Stimulated activated CD4-positive, alpha-beta T cell treated with anti-CD3 and anti-CD28 coated beads, Interleukin-12 subunit alpha, Interleukin-12 subunit beta, amount 100 ng/mL, for 24 hours (primary cell): ENCODE data around the gene PPP1R8.
"Not testable (repeated sequence)": the region's sequence is repeated elsewhere in the genome, so short reads cannot be mapped to it uniquely, and the experiment has no call there.

Experiments
- DNase-seq, 2 experiments: peaks; one replicate each; pipeline ENCODE4 v3.0.0-alpha.2; 2020; ENCODE audit warnings: low read depth in 2 of 2

Gene PPP1R8

GRCh38 chr1:27830621-27831440 is at the start of gene PPP1R8:
PPP1R8 (plus strand) TSS chr1:27830782; CDS start chr1:27830836, 54 bp downstream.
- DNase-seq, result peak; percentile 83 to 90

DNA sequence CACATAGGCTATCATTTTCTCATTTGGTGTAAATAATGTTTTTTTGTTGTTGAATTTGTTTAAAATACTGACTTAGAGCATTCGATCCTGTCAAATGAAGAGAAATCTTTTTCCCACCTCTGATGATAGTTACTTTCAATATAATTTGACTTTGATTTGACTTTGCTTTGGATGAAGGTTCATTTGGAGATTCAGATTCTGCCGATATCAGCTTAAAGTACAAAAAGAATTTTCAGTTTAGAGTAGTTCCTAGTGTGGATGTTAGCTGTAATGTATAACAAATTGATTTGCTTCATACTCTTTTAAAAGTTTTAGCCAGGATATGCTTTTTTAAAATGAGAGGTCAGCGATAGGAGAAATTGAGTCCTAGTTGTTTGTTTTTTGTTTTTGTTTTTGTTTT is 47.6 kb upstream of the PPP1R8 start:
- DNase-seq, result no peak

- no peak for DNase-seq
Measured at GRCh38 chr1:27784700-27785099, 45.9 kb upstream of the PPP1R8 start.

DNA sequence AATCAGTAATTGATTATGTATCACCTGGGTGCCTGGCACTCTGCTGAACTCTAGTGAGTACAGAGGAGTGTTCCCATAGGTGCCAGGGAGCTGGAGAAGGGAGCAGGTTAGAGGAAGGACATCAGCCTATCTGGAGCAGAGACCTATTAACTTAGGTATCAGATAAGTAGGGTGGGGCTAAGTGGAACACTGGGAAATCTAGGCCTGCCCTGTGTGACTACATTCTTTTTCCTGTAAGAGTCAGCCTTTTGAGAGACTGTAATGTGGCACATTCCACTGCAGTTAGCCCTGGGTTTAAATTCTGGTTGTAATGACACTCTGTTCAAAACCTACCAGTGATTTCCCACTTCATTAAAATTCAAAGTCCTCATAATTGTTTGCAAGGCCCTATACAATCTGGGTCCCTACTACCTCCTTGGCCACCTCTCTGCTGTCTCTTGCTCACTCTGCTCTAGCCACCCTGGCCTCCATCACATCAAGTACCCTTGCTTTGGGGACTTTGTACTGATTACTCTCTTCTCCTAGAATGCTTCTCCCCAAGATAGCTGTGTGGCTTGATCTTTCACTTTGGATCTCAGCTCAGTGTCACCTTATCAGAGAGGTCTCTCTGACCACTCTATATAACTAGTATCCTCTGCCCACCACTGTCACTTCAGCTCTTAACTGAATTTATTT is 44.7 kb upstream of the PPP1R8 start:
- no peak for DNase-seq

DNA sequence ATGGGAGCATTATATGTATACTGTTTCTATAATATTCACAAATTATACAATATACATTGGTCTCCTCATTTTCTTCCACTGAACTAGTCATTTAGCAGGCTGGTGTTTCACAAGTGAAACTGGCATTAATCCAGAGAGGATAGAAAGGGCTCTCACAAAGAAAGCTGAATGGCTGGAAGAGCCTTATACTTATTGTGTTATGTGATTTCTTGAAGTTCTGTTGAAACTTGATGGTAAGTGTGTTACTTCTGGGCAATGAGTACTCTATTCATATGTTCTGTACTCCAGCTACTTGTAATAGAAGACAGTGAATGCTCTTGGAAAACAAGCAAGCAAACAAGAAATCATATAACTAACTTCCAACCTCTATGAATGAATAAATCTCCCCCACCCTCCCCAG is 42.7 kb upstream of the PPP1R8 start:
- no peak for DNase-seq

- no peak for DNase-seq
Measured at GRCh38 chr1:27789540-27790041, 41.0 kb upstream of the PPP1R8 start.

DNA sequence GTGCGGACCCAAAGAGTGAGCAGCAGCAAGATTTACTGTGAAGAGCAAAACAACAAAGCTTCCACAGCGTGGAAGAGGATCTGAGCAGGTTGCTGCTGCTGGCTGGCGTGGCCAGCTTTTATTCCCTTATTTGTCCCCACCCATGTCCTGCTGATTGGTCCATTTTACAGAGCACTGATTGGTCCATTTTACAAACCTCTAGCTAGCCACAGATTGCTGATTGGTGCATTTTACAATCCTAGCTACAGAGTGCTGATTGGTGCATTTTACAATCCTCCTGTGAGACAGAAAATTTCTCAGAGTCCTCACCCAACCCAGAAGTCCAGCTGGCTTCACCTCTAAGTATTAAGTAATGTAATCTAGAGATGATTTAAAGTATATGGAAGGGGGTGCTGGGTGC is 40.3 kb upstream of the PPP1R8 start:
- not testable (repeated sequence) for DNase-seq

DNA sequence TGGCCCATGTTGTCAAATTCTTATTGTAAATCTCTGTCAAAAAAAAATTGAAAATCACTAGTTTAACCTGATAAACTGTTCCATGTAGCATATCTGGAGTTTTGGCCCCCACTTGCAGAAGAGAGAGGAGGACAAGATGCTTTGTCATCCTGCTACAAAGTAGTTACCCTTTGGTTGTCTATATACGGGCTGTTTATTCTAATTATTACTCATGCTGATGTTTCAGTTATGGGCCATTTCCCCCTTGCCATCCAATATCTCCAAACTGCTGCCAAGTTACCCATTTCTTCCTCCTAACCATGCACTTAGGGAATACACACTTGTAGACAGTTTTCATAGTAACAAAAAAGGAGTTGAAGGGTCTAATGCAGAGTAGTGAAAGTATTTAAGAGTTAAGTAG is 35.0 kb upstream of the PPP1R8 start:
- no peak for DNase-seq

DNA sequence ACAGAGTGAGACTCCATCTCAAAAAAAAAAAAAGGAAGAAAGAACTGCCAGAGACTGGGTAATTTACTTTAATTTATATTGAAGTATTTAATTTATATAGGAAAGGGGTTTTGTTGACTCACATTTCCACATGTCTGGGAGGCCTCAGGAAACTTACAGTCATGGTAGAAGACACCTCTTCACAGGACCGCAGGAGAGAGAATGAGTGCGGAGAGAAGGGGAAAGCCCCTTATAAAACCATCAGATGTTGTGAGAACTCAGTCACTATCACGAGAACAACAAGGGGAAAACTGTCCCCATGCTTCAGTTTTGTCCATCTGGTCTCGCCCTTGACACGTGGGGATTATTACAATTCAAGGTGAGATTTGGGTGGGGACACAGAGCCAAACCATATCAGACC is 25.8 kb upstream of the PPP1R8 start:
- no peak for DNase-seq

- DNase-seq, result no peak
Measured at GRCh38 chr1:27806758-27807157, 23.8 kb upstream of the PPP1R8 start.

- DNase-seq, result no peak
Measured at GRCh38 chr1:27807385-27807784, 23.2 kb upstream of the PPP1R8 start.

DNA sequence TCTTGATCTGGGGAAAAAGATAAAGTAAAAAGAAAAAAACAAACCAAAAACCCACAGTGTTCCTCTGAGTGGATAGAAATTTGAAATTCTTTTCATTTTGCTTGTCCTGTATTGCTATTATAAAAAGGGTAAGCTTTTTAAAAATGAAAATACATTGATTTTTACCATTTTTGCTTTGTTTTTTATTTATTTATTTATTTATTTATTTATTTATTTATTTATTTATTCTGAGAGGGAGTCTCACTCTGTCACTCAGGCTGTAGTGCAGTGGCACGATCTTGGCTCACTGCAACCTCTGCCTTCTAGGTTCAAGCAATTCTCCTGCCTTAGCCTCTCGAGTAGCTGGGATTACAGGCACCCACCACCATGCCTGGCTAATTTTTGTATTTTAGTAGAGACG is 22.5 kb upstream of the PPP1R8 start:
- not testable (repeated sequence) for DNase-seq

DNA sequence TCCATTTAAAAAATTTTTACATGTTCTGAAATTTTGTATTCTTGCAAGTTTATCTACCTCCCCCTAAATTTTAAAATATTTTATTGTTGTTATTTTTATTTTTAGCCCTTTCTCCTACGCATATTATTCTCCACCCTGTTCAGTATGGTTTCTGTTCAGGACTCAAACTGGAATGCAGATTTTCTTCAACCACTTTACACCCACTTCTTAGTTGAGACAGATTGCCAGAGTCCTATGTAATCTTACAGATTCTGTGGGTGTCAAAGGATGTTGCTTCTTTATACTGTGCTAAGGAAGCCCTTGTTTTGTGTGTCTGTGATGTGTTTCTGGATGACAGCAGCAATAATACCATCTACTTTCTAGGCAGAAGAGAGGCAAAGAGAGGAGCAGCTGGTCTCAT is 20.7 kb upstream of the PPP1R8 start:
- DNase-seq, result no peak

DNA sequence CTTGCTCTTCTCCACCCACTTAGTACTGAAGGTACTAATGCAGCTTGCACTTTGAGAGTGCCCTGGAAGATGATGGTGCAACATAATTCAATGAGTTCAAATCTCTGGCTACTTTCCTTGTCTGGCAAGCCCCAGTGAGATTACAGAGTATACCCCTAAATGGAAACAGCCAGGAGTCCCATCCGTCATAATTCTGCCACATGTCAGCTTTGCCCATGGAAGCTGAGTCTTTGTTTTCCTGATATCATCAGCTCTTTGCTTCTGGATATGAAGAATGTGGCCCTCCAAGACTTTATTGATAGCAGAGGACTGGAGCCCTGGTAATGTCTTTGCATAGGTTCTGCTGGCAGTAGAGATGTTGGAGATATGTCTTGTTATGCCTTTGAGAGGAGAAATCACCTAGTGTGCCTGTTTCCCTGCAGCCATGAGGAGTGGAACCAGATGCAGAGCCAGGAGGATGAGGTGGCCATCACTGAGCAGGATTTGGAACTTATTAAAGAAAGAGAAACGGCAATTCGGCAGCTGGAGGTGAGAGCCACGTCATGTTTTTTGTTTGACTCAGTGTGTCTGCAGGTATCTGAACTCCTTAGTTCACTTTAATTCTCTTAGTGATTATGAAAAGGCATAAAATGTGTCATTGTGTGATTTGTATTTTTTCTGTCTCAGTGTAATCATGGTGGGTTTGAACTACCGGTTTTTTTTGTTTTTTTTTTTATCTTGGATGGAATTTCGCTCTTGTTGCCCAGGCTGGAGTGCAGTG is 18.7 kb upstream of the PPP1R8 start:
- no peak for DNase-seq

- no peak for DNase-seq
Measured at GRCh38 chr1:27816921-27817630, 13.5 kb upstream of the PPP1R8 start.

- no peak for DNase-seq
Measured at GRCh38 chr1:27821761-27822315, 8.7 kb upstream of the PPP1R8 start.

GRCh38 chr1:27823784-27824183 is 6.8 kb upstream of the PPP1R8 start:
- DNase-seq, result no peak

DNA sequence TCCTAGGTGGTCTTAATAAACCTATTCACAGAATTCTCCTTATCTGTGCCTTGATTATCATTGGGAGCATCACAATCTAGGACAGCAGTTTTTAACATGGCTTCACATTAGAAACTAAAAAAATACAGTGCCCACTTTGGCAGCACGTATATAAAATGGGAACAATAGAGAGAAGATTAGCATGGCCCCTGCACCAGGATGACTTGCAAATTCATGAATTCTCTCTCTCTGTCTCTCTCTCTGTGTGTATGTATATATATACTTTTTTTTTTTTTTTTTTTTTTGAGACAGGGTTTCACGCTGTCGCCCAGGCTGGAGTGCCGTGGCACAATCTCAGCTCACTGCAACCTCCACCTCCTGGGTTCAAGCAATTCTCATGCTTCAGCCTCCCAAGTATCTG is 6.2 kb upstream of the PPP1R8 start:
- DNase-seq, result no peak

DNA sequence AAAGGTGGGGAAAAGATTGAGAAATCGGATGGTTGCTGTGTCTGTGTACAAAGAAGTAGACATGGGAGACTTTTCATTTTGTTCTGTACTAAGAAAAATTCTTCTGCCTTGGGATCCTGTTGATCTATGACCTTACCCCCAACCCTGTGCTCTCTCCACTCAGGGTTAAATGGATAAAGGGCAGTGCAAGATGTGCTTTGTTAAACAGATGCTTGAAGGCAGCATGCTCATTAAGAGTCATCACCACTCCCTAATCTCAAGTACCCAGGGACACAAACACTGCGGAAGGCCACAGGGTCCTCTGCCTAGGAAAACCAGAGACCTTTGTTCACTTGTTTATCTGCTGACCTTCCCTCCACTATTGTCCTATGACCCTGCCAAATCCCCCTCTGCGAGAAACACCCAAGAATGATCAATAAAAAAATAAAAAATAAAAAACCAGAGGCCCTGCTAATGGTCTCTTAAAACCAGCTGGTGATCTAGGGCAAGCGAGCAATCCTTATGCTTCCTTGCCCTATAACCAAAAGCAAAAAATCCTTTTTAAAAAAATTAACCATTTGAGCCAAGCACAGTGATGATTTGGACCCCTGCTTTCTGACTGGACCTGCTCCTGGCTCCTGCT is 1.1 kb upstream of the PPP1R8 start:
- DNase-seq, result not testable (repeated sequence)

GRCh38 chr1:27831568-27832410 is 1.2 kb downstream of the PPP1R8 start:
- DNase-seq, result no peak
